ENCODE results near the gene HRC.

DNA sequence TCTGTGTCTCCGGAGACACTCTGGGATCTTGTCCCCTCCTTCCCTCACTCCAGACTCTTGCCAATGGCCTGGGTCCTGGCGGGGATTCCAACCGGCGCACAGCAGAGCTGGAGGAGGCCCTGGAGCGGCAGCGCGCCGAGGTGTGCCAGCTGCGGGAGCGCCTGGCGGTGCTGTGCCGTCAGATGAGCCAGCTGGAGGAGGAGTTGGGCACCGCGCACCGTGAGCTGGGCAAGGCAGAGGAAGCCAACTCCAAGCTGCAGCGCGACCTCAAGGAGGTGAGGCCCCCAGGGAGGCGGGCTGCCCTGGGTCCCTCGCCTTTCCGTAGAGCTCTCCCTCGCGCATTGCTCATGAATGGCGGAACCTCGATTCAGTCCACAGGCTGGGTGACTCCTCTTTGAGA is 24.9 kb downstream of the HRC start:
- TF ChIP-seq, protein P1, sequence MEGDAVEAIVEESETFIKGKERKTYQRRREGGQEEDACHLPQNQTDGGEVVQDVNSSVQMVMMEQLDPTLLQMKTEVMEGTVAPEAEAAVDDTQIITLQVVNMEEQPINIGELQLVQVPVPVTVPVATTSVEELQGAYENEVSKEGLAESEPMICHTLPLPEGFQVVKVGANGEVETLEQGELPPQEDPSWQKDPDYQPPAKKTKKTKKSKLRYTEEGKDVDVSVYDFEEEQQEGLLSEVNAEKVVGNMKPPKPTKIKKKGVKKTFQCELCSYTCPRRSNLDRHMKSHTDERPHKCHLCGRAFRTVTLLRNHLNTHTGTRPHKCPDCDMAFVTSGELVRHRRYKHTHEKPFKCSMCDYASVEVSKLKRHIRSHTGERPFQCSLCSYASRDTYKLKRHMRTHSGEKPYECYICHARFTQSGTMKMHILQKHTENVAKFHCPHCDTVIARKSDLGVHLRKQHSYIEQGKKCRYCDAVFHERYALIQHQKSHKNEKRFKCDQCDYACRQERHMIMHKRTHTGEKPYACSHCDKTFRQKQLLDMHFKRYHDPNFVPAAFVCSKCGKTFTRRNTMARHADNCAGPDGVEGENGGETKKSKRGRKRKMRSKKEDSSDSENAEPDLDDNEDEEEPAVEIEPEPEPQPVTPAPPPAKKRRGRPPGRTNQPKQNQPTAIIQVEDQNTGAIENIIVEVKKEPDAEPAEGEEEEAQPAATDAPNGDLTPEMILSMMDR (IDR thresholded peaks at IDR 0.05), result no peak
- TF ChIP-seq POLR2A (IDR thresholded peaks at IDR 0.05) (no peak), POLR2AphosphoS5 (IDR thresholded peaks at IDR 0.05) (no peak), EP300 (IDR thresholded peaks at IDR 0.05) (no peak)

Measured in upper lobe of left lung (tissue), 4 donors.